Keratinocyte (primary cell): ENCODE results near the gene ABCD1.

Experiments
- CTCF ChIP-seq, 3 experiments: IDR thresholded peaks in 1 of 3; conservative IDR thresholded peaks in 1 of 3; optimal IDR thresholded peaks in 1 of 3; 2 replicates in 2 of 3; 3 replicates in 1 of 3; pipeline versions ENCODE3 to v1.5.1; 2011; ENCODE audit warnings: low read length in 3 of 3, mild to moderate bottlenecking in 3 of 3, moderate library complexity in 2 of 3, control low read depth in 1 of 3, inconsistent platforms in 1 of 3; ENCODE audit not compliant: insufficient read depth in 2 of 3; ENCODE audit errors: extremely low read depth in 1 of 3
- EZH2 ChIP-seq: IDR thresholded peaks from one replicate; pipeline ENCODE4 v1.6.1; 2012; ENCODE audit warnings: inconsistent platforms, mild to moderate bottlenecking, low read length, moderate library complexity

- TF ChIP-seq CTCF (optimal IDR thresholded peaks at IDR 0.05 in 1 of 3, IDR thresholded peaks at IDR 0.05 in 1 of 3, conservative IDR thresholded peaks at IDR 0.05 in 1 of 3; ENCODE audit: extremely low read depth in 1 of 3, insufficient read depth in 2 of 3, low read length in 3 of 3) (no peak), EZH2 (no peak)
Measured at GRCh38 chrX:153709726-153710674, 14.7 kb upstream of the ABCD1 start.
